Keratinocyte (primary cell): ENCODE measurements around the gene EN2. TPM values are rescaled to one million over a fixed set of nuclear protein-coding genes. Genes with fewer than 3 reads are reported as not detected.

Experiments
- DNase-seq: peaks from one replicate; pipeline ENCODE4 v3.0.0-alpha.2; 2011; ENCODE audit warnings: low read depth, missing footprints, low spot score
- FAIRE-seq: peaks from 2 replicates; lab custom pipeline; 2011; peaks lifted over from hg19 to GRCh38; lab: Jason Lieb, UNC
- H2AFZ ChIP-seq: 2 replicates; pipeline ENCODE4 v1.6.0; 2012; ENCODE audit warnings: low read length, control low read depth, inconsistent platforms; ENCODE audit not compliant: control insufficient read depth
- H3K27ac ChIP-seq: 2 replicates; pipeline ENCODE4 v1.5.1; 2011; ENCODE audit warnings: low read length; ENCODE audit not compliant: control insufficient read depth, insufficient read depth
- H3K27me3 ChIP-seq: 3 replicates; pipeline ENCODE4 v1.6.0; 2011; ENCODE audit warnings: low read length; ENCODE audit not compliant: control insufficient read depth, insufficient read depth; ENCODE audit errors: extremely low read depth
- H3K36me3 ChIP-seq, 2 experiments: 2 replicates in 1 of 2; 3 replicates in 1 of 2; pipeline ENCODE4 v1.5.1; 2011; ENCODE audit warnings: low read length in 2 of 2, mild to moderate bottlenecking in 1 of 2; ENCODE audit not compliant: control insufficient read depth in 2 of 2, insufficient read depth in 2 of 2; ENCODE audit errors: extremely low read depth in 1 of 2
- H3K4me1 ChIP-seq: 3 replicates; pipeline ENCODE4 v1.5.1; 2011; ENCODE audit warnings: low read length; ENCODE audit not compliant: control insufficient read depth, insufficient read depth; ENCODE audit errors: extremely low read depth
- H3K4me2 ChIP-seq: 3 replicates; pipeline ENCODE4 v1.6.0; 2011; ENCODE audit warnings: low read depth, low read length; ENCODE audit not compliant: control insufficient read depth, insufficient read depth; ENCODE audit errors: extremely low read depth
- H3K4me3 ChIP-seq, 3 experiments: fragments of 200-600 bp in 1 of 3; sonication (generic) in 1 of 3; 2 replicates in 2 of 3; 3 replicates in 1 of 3; pipeline ENCODE4 v1.5.1; 2011 to 2016; ENCODE audit warnings: low read length in 3 of 3, mild to moderate bottlenecking in 3 of 3, control low read depth in 2 of 3, inconsistent platforms in 1 of 3, low read depth in 1 of 3, mixed read lengths in 1 of 3, mixed run types in 1 of 3, moderate library complexity in 1 of 3; ENCODE audit not compliant: control insufficient read depth in 2 of 3, insufficient read depth in 2 of 3; ENCODE audit errors: extremely low read depth in 1 of 3
- H3K79me2 ChIP-seq: 2 replicates; pipeline ENCODE4 v1.6.0; 2012; ENCODE audit warnings: low read length; ENCODE audit not compliant: control insufficient read depth, insufficient read depth
- H3K9ac ChIP-seq: 3 replicates; pipeline ENCODE4 v1.6.0; 2011; ENCODE audit warnings: low read length; ENCODE audit not compliant: control insufficient read depth, insufficient read depth; ENCODE audit errors: extremely low read depth
- H3K9me1 ChIP-seq: 3 replicates; pipeline ENCODE4 v1.6.0; 2011; ENCODE audit warnings: low read length; ENCODE audit not compliant: control insufficient read depth, insufficient read depth; ENCODE audit errors: extremely low read depth
- H3K9me3 ChIP-seq: 2 replicates; pipeline ENCODE4 v1.5.1; 2012; ENCODE audit warnings: low read depth, low read length; ENCODE audit not compliant: control insufficient read depth
- H4K20me1 ChIP-seq: 3 replicates; pipeline ENCODE4 v1.6.0; 2011; ENCODE audit warnings: low read length; ENCODE audit not compliant: control insufficient read depth, insufficient read depth; ENCODE audit errors: extremely low read depth
- EZH2 ChIP-seq: IDR thresholded peaks from one replicate; pipeline ENCODE4 v1.6.1; 2012; ENCODE audit warnings: inconsistent platforms, mild to moderate bottlenecking, low read length, moderate library complexity
- dilution Hi-C: fragments of 300-500 bp; cut with MboI; formaldehyde crosslinking; loops from one replicate; pipeline ENCODE4 v1.7.0; 2020; ENCODE audit warnings: low sequenced_read_pairs; ENCODE audit not compliant: extremely low pct_ligation_motif_present
- polyA plus RNA-seq, 5 experiments: library from polyadenylated mRNA; depleted of rRNA in 3 of 5; stranded (reverse) in 3 of 5; stranded (forward) in 1 of 5; unstranded in 1 of 5; fragments of >200 nt; gene quantifications; 1 replicate in 1 of 5; 2 replicates in 3 of 5; 3 replicates in 1 of 5; pipeline versions ENCODE4 v1.2.1 to v1.2.3, GENCODE V29; 2011 to 2012; ENCODE audit warnings: missing spikeins in 2 of 5, low read depth in 1 of 5, low replicate concordance in 1 of 5
- TF ChIP-seq, protein P1 (sequence below), 3 experiments: IDR thresholded peaks in 1 of 3; conservative IDR thresholded peaks in 1 of 3; optimal IDR thresholded peaks in 1 of 3; 2 replicates in 2 of 3; 3 replicates in 1 of 3; pipeline versions ENCODE3 to v1.5.1; 2011; ENCODE audit warnings: low read length in 3 of 3, mild to moderate bottlenecking in 3 of 3, moderate library complexity in 2 of 3, control low read depth in 1 of 3, inconsistent platforms in 1 of 3; ENCODE audit not compliant: insufficient read depth in 2 of 3; ENCODE audit errors: extremely low read depth in 1 of 3

The EN2 gene
- polyA plus RNA-seq, 1 donor (not counting 4 experiments of a cell fraction or from before 2014, with no cell fraction given) = 0.05 TPM

DNA sequence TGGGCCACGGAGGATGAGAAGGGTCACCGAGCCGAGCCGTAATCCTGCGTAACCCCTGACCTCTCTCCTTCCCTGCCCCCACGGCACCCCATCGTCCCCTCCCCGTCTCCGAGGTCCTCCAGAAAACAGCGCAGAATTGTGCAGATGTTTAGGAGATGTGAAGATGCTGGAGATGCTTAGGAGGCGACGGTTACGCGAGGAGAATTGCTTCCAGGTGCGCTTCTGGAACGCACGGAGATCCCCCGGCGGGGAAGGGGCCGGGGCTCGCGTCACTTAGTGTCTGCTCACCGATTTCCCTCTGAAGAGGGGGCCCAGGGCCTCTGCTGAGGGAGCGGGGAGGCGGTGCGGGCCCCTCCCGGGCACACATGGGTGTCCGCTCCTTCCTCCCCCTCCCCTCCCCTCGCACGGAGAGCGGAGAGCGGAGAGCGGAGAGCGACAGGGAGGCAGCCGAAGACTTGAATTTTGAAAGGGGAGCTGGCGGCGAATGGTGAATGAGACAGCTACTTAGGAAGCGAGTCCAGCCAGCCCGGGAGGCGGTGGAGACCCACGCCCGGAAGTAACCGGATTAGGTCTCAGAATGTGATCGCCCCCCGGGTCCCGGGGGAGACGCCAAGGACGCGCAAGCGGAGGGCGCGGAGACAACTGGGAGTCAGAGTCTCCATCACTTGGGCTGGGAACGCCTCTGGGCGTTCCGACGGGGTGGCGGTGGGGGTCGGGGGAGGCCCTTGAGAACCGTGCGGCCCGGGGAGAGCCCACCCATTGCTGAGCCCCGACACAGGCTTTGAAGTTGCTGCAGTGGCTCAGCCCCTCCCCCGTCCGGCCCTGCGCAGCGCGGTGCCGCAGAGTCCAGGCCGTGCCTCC, 8.7 kb upstream of the EN2 start:
- H3K9ac ChIP-seq = no peak overlapping the region
- no peak overlapping the region for H3K27ac ChIP-seq
- no peaks in the 10 kb centered on the region for H4K20me1 ChIP-seq
- no peak for DNase-seq
- TF ChIP-seq EZH2 = peak; percentile 66
- TF ChIP-seq, protein P1, sequence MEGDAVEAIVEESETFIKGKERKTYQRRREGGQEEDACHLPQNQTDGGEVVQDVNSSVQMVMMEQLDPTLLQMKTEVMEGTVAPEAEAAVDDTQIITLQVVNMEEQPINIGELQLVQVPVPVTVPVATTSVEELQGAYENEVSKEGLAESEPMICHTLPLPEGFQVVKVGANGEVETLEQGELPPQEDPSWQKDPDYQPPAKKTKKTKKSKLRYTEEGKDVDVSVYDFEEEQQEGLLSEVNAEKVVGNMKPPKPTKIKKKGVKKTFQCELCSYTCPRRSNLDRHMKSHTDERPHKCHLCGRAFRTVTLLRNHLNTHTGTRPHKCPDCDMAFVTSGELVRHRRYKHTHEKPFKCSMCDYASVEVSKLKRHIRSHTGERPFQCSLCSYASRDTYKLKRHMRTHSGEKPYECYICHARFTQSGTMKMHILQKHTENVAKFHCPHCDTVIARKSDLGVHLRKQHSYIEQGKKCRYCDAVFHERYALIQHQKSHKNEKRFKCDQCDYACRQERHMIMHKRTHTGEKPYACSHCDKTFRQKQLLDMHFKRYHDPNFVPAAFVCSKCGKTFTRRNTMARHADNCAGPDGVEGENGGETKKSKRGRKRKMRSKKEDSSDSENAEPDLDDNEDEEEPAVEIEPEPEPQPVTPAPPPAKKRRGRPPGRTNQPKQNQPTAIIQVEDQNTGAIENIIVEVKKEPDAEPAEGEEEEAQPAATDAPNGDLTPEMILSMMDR (optimal IDR thresholded peaks at IDR 0.05 in 1 of 3, IDR thresholded peaks at IDR 0.05 in 1 of 3, conservative IDR thresholded peaks at IDR 0.05 in 1 of 3; ENCODE audit: extremely low read depth in 1 of 3, insufficient read depth in 2 of 3, low read length in 3 of 3) = no peak
- no peak overlapping the region for H3K4me2 ChIP-seq
- no peaks in the 10 kb centered on the region for H3K79me2 ChIP-seq
- no peak overlapping the region for H2AFZ ChIP-seq
- no peaks in the 10 kb centered on the region for H3K36me3 ChIP-seq
- H3K4me1 ChIP-seq = no peaks in the 10 kb centered on the region
- dilution Hi-C loops = no loop called here
- H3K9me3 ChIP-seq = no peaks in the 10 kb centered on the region
- peaks cover 70% of the 10 kb centered on the region for H3K27me3 ChIP-seq
- H3K4me3 ChIP-seq = no peak overlapping the region
- FAIRE-seq = no peak
- H3K9me1 ChIP-seq = no peaks in the 10 kb centered on the region

- dilution Hi-C loops = no loop called here
- Histone ChIP-seq H3K79me2 (no peaks in the 10 kb centered on the region), H3K4me3 (no peak overlapping the region), H3K4me1 (no peaks in the 10 kb centered on the region), H3K36me3 (no peaks in the 10 kb centered on the region), H4K20me1 (no peaks in the 10 kb centered on the region), H2AFZ (no peak overlapping the region), H3K9ac (no peak overlapping the region), H3K9me3 (no peaks in the 10 kb centered on the region), H3K27ac (no peak overlapping the region), H3K9me1 (no peaks in the 10 kb centered on the region), H3K4me2 (no peak overlapping the region), H3K27me3 (peaks cover 78% of the 10 kb centered on the region)
- peak; percentile 24 for TF ChIP-seq EZH2
- TF ChIP-seq, protein P1 (optimal IDR thresholded peaks at IDR 0.05 in 1 of 3, IDR thresholded peaks at IDR 0.05 in 1 of 3, conservative IDR thresholded peaks at IDR 0.05 in 1 of 3; ENCODE audit: extremely low read depth in 1 of 3, insufficient read depth in 2 of 3, low read length in 3 of 3) = no peak
- DNase-seq (no peak), FAIRE-seq (no peak)
Observed at GRCh38 chr7:155449869-155450557, 7.9 kb upstream of the EN2 start.
